ENCODE results near the gene TMEM135. TPM values are rescaled to one million over a fixed set of nuclear protein-coding genes. Genes with fewer than 3 reads are reported as not detected.

The TMEM135 gene
- polyA plus RNA-seq, 1 of the 3 experiments (the other 2 are of a cell fraction): 3.0 TPM

- TF ChIP-seq PBX3 (IDR thresholded peaks at IDR 0.05): no peak
- TF ChIP-seq RXRA (IDR thresholded peaks at IDR 0.05; ENCODE audit: borderline replicate concordance, low read depth): no peak
- no peak for TF ChIP-seq GABPA (IDR thresholded peaks at IDR 0.05; ENCODE audit: low read depth)
- no peak for TF ChIP-seq USF1 (IDR thresholded peaks at IDR 0.05; ENCODE audit: borderline replicate concordance, low read depth)
- no peak for TF ChIP-seq SMC3 (IDR thresholded peaks at IDR 0.05; ENCODE audit: low read depth, low read length)
- TF ChIP-seq FOXJ3 (CRISPR knock-in tag; IDR thresholded peaks at IDR 0.05): no peak
- no peak for TF ChIP-seq MEF2A (IDR thresholded peaks at IDR 0.05; ENCODE audit: borderline replicate concordance, low read depth)
These were observed 198.6 kb downstream of the TMEM135 start (continued) for GRCh38 chr11:87236368-87236767.

GRCh38 chr11:87239001-87239400 is 201.3 kb downstream of the TMEM135 start:
- Histone ChIP-seq H3K4me2 (no peak overlapping the region), H3K27ac (ENCODE audit: low read depth in 2 of 2, low read length in 1 of 2) (no peak overlapping the region), H3K9ac (no peak overlapping the region), H3K4me3 (ENCODE audit: low read depth in 2 of 2, low read length in 1 of 2) (no peak overlapping the region), H3K79me2 (ENCODE audit: insufficient read depth) (no peaks in the 10 kb centered on the region), H3K36me3 (replicated peaks in 1 of 2; ENCODE audit: control insufficient read depth in 1 of 2, insufficient read depth in 2 of 2, low read length in 1 of 2) (peaks cover 0 to 4% of the 10 kb centered on the region in 2 experiments), H3K27me3 (ENCODE audit: insufficient read depth) (no peaks in the 10 kb centered on the region), H3K9me3 (peaks cover 2% of the 10 kb centered on the region; the same call in 1 of the 2 replicates), H2AFZ (ENCODE audit: low read depth) (no peak overlapping the region), H3K9me2 (no peaks in the 10 kb centered on the region), H4K20me1 (ENCODE audit: insufficient read depth) (no peaks in the 10 kb centered on the region), H3F3A (replicated peaks; ENCODE audit: insufficient read depth) (peaks cover 8% of the 10 kb centered on the region), H3K4me1 (ENCODE audit: control insufficient read depth in 1 of 2, insufficient read depth in 2 of 2, low read depth in 1 of 2, low read length in 1 of 2) (peaks cover 0 to 9% of the 10 kb centered on the region in 2 experiments; a peak in 2 of 4 replicates)
- TF ChIP-seq MAX (IDR thresholded peaks at IDR 0.05; ENCODE audit: low read depth) (no peak), TAF1 (IDR thresholded peaks at IDR 0.05; ENCODE audit: borderline replicate concordance, low read depth, low read length) (no peak), USF2 (IDR thresholded peaks at IDR 0.05; ENCODE audit: borderline replicate concordance, low read depth, low read length) (no peak), ELF1 (IDR thresholded peaks at IDR 0.05) (no peak), REST (IDR thresholded peaks at IDR 0.05; ENCODE audit: low read depth, low read length) (no peak), NFIC (IDR thresholded peaks at IDR 0.05; ENCODE audit: borderline replicate concordance) (no peak), RAD21 (IDR thresholded peaks at IDR 0.05; ENCODE audit: low read length) (no peak), POLR2AphosphoS5 (IDR thresholded peaks at IDR 0.05; ENCODE audit: low read depth, low read length) (no peak), TEAD4 (IDR thresholded peaks at IDR 0.05; ENCODE audit: borderline replicate concordance, insufficient read depth) (no peak), SMC3 (IDR thresholded peaks at IDR 0.05; ENCODE audit: low read depth, low read length) (no peak), GATA2 (CRISPR knock-in tag; IDR thresholded peaks at IDR 0.05) (no peak), SIN3A (IDR thresholded peaks at IDR 0.05; ENCODE audit: borderline replicate concordance, low read depth, low read length) (no peak), USF1 (IDR thresholded peaks at IDR 0.05; ENCODE audit: borderline replicate concordance, low read depth) (no peak), NRF1 (IDR thresholded peaks at IDR 0.05; ENCODE audit: low read depth, low read length) (no peak)
- WGBS (ENCODE audit: low lambda C conversion rate): 86% methylated on average over 2 of the region's 2 CpGs
- POLR2A ChIA-PET: interaction anchor here (1.2 kb wide), 1 partner anchor 201 kb away, joined by 3 read pairs; the partner anchor contains the start of gene TMEM135
- CTCF ChIA-PET: interaction anchor here (0.8 kb wide), 1 partner anchor 300 kb away, joined by 3 read pairs; no protein-coding TSS in a partner anchor
- DNase-seq: no peak

Data from SK-N-SH (cell line).